AG08396 (cell line): Measurements from ENCODE around the gene CDC45.

Experiments used
- DNase-seq: peaks from one replicate; pipeline ENCODE4 v3.0.0; 2012; ENCODE audit warnings: low spot score, mixed read lengths

CDC45 gene

DNA sequence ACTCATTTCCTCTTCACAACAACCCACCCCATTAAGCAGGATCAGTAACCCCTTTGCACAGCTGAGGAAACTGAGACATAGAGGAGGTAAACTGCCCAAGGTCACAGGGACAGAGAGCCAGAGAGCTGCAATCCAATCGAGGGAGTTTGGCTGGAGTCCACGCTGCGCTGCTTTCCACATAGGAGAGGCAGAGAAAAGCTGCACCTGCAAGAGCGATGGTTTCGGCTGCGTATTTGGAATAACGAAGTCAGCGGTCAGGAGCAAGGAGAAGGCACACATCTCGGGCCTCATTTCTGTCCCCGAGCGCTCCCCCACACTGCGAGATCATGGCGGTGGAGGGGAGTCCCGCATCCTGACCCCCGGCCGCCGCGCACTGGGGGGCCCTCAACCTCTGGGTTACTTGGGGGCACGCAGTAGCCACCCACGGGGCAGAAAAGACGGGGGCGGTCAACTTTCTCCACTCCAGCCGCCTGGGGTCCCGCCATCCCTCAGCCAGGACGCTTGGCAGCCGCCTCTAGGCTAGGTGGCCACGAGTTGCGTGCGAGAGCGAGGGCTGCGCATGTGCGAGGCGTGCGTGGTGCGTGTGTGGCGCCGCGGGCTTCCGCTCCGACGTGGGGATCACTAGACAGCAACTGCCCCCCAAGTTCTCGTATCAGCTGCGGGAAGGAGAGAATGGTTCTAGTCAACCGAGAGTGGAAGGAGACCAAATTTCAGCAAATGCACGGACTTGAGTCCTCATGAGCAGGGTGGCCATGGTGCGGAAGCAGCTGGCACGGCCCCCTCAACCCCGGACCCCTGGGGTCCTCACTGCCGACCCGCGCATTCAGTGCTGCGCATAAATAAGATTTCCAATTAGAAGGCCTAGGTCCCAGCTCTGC is 86.8 kb downstream of the CDC45 start:
- DNase-seq: no peak

DNA sequence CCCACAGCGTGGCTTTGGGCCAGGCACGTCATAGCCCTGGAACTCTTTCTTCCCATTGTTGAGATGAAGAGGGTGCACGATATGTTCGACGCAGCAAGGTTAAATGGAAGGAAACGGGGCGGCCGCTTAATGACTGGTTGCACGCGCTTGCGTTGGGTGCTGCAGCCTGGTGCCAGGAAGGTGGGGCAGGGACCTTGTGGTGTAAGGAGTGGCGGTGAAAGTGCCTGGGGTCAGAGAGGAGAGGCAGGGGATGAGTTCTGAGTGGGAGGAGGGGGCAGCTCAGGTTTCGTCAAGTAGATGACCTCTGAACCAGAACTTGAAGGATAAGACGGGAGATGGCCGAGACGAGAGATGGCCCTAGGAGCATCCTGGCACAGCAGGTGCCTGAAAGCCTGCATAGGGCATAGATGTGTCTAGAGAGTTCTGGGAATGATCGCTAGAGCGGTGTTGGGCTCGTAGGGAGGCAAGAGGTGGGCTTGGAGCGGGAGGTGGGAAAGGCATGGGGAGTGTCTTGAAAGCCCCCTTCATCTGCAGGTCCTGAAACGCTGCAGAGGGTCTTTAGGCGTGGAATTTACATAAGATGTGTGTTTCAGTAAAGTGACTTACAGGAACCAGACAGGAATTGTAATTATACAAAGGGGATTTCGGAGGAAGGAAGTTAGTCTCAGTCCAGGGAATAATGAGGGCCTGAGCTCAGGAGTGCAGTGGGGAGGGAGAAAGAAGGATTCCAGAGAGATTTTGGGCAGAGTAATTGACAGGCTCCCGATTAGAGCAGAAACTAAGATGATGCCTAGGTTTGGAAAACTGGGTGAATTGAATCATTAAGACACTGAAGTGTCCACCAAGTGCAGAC is 87.7 kb downstream of the CDC45 start:
- no peak for DNase-seq

- DNase-seq: peak; percentile 78
Measured at GRCh38 chr22:19568337-19569275, 88.9 kb downstream of the CDC45 start.

DNA sequence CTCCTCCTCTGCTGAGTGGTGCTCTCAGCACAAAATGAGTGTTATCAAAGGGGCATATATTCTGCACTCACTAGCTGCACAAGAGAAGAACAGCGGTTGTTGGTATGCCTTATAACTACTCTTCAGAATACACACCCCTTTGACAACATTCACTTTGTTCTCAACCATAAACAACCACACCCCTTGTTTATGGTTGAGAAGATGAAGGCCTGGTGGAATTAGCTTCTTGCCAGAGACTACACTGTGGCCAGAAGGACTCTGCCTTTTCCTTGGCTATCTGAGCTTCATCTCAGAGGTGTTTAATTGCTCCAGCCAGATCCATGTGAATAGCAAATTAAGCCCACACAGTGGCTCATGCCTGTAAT is 89.5 kb downstream of the CDC45 start:
- DNase-seq: no peak

- DNase-seq: no peak
Measured at GRCh38 chr22:19569976-19570375, 90.3 kb downstream of the CDC45 start.
